Stromal cell of bone marrow (primary cell): ENCODE data around the gene CRYBA4.
A peak's percentile ranks its signal among the peaks of the same experiment; 100 is the strongest.
"Not testable (repeated sequence)": the region's sequence is repeated elsewhere in the genome, so short reads cannot be mapped to it uniquely, and the experiment has no call there.

Source experiments
- DNase-seq: peaks from one replicate; pipeline ENCODE4 v3.0.0-alpha.2; 2012; ENCODE audit warnings: low read depth

The CRYBA4 gene

DNA sequence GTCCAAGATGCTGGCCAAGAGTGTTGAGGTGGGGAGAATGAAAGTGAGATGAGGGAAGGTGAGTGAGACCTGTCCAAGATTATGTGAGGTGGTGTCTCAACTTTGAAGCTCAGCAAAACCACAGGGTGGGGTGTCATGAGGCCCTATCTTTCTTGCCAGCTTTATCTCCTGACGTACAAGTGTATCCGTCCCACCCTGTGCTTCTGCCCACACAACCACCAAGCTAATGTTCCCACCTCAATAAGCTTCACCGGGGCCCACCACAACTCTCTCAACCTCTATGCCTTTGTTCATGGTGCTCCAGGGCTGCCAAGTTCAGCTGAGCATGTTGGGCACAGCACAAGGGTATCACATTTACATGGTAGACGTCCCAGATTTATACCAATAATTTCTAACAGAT lies 24.7 kb upstream of the CRYBA4 start:
- DNase-seq = no peak

DNA sequence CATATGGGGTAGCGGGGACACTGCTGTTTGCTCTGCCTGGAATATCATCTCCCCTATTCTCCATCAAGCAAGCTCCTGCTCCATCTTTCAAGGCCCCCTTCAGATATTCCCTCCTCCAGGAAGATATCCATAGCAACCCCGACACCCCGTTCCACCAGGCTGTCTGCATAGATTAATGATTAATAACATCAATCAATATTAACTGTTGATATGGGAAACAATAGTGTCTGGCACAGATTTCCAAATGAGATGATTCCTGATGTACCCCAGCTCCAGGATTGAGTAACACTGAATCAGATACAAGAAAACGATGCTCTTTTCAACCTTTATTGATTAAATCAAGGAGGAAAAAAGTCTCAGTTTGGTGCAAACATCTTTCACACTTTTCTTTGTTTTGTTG lies 24.3 kb upstream of the CRYBA4 start:
- no peak for DNase-seq

DNA sequence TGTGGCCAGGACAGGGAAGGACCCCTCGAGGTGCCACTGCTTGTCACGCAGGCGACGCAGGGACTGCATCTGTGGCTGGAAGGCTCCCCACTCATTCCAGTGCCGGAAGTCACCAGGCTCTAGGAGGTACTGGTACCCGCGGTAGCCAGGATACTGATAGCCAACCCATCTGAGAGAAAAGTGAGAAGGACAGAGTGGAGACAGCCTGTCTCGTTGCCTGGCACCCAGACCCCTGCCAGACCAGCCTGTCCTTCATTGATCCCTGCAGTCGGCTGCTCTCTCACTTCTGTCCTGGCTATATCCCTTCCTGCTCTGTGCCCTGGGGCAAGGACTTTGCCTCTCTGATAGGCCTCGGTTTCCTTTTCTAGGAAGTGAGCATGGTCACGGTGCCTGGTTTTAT lies 22.3 kb upstream of the CRYBA4 start:
- DNase-seq = no peak

DNA sequence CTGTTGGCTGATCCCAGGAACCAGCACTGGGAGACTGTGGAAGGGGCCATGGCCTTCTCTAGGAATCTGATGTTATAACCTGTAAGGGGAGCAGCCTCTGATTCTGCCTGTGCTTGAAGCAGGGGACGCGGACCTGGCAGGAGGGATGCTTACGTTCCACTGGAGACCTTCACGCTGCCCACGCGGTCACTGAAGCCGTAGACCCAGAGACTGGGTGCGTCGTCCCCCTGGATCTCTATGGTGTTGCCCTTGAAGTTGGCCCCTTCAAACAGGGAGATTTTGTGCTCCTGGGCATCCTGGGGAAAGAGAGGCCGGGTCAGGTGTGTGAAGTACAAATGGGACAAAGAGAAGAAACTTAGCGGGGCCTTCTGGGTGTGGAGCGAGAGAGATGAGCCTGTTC lies 20.0 kb upstream of the CRYBA4 start:
- no peak for DNase-seq

DNA sequence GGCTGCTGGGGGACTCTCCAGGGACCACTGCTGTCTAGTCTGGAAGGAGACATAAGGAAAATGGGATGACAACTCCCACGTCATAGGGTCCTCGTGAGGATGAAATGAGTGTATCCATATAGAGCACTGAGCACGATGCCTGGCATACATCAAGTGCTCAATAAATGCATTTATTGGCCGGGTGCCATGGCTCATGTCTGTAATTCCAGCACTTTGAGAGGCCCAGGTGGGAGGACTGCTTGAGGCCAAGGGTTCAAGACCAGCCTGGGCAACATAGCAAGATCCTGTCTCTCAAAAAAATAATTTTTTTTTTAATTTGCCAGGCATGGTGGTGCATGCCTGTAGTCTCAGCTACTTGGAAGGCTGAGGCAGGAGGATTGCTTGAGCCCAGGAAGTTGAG lies 19.6 kb upstream of the CRYBA4 start:
- no peak for DNase-seq

DNA sequence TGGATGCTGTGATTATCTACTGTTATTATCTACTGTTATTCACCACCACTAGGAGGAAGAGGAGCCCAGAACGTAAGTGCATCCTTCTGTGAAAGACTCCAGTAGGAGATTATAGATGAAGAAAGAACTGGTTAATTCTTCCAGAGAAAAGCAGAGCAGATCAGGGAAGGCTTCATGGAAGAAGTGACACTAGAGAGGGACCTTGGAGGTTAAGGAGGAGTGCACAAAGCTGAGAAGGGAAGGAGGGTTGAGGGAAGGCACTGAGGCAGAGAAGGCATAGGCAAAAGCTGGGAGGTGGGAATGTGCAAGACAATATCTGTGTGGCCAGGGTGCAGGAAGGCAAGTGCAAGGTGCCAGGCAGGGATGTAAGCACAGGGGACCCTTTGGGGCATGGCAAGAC lies 17.4 kb upstream of the CRYBA4 start:
- DNase-seq = no peak

DNA sequence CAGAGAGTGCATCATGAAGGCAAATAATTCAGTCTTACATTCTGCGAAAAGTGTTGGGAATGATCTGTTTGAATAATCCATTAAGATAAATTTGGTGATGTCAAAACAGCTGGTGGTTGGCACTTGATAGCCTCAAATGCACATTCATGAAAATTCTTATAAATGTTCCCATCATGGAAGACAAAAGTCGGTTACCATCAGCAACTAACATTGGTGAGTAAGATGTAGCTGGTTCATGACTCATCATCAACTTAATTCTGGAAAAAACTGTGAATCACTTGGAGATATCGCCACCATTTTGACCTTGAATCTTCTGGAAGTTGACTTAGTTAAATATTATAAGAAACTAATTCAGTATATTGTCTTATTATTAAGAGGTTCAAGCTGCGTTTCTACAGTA lies 15.2 kb upstream of the CRYBA4 start:
- DNase-seq = peak; percentile 67

DNA sequence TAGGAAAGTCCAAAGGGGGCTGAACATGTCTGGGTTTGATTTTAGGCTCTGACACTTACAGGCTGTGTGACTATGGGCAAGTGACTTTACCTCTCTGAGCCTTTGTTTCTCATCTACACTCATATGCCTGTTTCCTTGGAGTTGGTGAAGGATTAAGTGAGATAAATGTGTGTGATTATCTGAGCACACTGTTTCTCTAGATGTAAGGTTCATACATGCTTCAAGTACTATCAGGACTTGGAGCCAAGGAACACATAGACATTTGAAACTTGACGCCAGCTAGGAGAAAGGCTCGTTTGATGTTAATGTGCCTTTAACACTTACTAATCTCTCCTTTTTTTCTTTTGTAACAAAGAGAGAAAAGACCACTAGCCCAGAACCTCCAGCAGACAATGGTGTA lies 13.6 kb upstream of the CRYBA4 start:
- DNase-seq = no peak

DNA sequence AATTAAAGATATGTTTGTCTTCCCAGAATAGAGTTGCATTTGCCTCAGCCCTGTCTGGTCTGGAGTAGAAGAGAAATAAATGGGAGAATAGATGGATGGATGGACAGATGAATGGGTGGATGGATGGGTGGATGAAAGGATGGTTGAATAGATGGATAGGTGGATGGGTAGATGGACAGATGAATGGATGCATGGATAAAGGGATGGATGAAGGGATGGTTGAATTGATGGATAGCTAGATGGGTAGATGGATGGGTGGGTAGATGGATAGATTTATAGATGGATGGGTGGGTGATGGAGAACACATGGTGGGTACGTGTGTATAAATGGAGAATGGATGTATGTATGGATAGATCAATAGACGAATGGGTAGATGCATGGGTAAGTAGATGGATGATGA lies 12.5 kb upstream of the CRYBA4 start:
- DNase-seq = no peak

DNA sequence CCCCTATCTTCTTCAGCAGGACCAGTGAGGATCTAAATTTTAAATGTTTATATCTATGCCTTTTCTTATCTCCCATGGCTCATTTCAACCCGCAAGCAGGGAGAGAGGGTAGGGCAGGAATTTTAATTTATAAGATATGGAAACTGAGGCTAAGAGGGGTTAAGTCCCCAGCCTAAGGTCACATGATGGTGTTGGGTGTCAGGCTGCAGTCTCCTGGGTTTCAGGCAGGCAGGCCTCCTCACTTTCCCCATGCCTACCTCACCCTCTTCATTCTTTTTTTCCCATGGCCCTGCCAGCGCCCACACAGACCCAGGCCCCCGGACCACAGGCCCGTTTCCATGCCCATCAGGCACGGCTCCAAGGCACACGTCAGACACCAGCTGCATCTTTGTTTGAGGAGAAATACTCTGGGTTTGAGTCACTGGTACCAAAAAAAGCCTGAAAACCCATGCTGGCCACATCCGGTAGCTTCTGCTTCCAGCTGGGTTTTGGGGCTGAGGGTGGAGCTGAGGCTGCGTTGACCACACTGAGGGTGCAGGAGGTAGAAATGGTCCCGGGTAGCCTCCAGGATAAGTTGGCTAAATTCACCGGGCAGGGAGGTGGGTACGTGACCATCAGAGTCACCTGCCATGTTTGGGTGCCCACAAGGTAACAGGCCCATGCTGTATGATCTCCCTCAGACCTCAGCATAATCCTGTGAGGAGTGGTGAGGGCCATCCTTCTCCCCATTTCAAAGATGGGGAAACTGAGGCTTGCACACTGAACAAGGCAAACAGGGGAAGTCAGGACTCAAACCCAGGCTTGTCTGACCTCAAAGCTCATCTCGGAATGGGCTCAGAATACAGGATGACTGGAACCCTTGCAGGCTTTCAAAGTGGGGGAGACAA lies 11.4 kb upstream of the CRYBA4 start:
- DNase-seq = peak; percentile 90

DNA sequence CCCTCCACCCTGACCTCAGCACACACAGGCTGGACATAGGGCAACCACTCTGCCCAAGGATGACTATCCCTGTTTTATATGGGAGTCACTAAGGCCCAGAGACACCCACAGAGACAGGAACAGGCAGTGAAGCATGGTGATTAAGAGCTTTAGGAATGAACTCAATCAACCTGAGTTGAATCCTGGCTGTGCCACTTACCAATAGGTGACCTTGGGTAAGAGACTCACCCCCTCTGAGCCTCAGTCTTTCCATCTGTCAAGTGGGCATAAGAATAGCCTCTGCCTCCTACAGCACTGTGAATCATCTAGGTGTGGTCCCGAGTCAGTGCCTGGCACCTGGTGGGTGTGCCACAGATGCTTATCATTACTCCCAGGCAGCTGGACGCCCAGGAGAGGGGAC lies 10.8 kb upstream of the CRYBA4 start:
- DNase-seq = no peak

DNA sequence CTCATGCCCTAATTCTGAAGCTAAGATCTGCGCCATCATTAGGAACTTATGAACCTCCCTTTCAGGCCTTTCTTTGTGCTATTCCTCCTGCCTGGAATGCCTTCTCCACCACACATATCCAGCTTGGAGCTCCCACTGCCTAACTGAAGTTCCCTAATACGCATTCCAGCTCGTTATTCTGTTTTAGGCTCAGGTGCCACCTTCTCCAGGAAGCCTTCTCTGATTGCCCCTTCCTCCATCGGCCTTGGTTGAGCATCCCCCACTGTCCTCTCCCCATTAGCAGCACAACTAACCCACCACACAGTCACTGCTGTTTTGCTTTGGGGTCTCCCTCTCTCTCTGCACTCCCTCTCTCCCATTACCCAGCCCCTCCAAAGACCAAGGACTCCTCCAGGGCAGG lies 9.1 kb upstream of the CRYBA4 start:
- DNase-seq = no peak

DNA sequence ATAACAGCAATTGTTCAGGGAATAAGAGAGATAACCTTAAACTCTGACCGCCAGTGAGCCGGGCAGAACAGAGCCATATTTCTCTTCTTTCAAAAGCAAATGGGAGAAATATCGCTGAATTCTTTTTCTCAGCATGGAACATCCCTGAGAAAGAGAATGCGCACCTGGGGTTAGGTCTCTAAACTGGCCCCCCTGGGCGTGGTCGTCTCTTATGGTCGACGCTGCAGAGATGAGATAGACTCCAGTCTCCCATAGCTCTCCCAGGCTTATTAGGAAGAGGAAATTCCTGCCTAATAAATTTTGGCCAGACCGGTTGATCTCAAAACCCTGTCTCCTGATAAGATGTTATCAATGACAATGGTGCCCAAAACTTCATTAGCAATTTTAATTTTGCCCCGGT lies 8.0 kb upstream of the CRYBA4 start:
- not testable (repeated sequence) for DNase-seq

DNA sequence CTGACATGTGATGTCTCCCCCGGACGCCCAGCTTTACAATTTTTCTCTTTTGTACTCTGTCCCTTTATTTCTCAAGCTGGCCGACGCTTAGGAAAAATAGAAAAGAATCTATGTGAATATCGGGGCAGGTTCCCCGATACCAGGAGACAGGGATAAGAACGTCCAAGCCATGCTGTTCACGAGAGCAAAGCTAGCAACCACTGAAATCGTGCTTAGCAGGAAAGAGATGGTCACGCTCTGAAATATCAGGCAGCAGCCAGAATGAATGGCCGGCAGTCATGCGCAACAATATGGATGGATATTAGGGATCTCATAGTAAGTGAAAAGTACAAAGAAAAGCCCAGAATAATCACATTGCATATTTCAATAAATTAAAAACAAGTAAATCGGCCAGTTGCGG lies 7.4 kb upstream of the CRYBA4 start:
- DNase-seq = no peak

DNA sequence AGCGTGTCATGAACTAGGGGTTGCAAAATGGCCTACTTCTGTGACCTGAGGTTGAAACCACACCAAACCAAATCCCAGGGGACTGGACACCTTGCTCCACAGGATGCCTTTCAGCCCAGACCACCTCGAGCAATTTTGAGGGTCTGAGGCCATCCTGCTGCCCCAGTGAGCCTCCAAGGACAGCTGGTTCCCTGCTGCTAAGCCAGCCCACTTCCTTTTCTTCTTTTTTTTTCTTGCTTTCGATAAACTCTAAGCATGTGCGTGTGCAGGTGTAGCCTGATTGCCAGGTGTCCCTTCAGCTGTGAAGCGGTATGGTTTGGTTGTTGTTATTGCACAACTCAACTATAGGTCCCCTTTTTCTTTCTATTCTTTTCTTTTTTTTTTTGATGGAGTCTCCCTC lies 6.6 kb upstream of the CRYBA4 start:
- no peak for DNase-seq

DNA sequence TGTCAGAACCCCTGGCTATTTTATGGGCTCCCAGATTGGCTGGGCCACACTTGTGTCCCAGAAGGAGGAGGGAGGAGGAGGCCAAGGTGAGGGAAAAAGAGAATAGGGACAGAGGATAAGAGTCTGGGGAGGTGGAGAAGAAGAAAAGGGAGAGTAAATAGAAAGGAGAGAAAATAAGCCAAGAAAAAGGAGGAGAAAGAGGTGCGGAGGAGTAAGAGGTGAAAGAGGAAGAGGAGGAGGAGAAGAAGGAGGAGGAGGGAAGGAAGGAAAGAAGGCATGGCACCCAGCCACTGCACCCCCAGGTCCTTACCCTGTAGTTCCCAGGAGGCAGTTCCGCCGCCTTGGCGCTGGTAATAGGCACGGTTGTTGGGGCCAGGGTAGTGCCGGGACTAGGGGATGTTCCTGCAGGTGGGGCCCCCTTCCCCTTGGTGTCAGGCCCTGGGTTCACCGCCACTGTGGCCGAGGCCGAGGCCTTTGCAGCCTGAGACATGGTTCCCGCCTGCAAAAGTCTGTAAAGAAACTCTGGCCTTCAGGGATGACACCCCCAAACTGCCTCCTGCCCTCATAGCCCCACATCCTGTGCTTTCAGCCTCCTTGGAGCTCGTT lies 5.8 kb upstream of the CRYBA4 start:
- DNase-seq = no peak

DNA sequence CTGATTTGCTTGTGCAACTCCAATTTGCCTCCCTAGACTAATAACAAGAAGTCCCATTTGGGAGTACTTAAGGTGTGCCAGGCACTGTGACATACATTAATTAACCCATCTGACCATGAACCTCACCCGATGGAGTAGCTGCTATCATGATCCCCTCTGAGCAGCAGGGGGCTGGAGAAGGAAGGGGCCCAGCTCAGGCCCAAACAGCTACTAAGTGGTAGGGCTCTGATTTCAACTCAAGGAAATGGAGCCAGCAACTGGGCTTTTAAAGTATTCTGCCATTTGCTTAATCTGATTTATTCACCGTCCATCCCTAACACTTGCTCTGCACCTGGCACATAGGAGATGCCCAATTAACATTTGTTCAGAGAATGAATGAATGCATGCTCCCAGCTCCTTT lies 5.1 kb upstream of the CRYBA4 start:
- no peak for DNase-seq

DNA sequence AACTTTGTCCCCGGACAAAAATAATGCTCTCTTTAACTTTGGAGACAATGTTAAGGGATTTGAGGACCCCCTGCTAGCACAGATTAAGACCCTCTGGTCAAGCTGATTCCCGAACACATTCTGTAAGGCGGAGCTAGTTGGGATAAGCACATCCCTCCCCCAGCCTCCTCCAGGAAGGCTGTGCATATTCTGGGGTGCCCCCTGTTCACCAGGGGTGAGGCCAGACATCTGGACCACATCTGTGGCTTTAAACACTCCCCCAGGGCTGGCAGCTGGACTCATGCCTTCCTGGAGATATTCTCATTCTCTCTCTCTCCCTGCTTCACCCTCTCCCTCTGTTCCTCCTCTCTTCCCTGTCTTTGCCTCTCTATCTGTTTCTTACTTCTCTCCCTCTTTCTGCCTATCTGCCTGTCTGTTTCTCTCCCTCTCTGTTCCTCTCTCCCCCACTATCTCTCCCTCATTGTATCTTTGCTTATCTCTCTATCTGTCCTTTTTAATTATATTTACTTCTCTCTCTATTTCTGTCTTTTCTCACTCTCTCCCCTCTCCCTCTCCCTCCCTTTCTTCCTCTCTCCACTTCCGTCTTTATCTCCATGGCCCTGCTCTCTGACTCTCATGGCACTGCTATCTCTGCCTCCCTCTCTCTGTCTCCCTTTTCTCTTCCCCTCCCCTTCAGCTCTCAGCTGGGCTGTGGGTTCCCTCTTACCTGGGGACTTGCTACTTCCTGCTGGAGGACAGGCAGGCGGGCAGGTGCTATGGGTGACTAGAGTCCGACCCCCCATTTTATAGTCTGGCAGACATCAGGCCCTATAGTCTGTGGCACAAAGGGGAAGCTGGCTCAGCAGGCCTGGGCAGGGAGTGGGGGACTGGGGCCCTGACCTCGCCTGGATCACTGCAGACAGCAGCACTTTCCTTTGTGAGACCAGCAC lies 4.2 kb upstream of the CRYBA4 start, which contains the start of gene CRYBB1:
CRYBB1 (minus strand) TSS at position 757 of the 929 bp plus-strand sequence. CDS start 1,708 bp downstream, outside the sequence.
- DNase-seq = no peak

DNA sequence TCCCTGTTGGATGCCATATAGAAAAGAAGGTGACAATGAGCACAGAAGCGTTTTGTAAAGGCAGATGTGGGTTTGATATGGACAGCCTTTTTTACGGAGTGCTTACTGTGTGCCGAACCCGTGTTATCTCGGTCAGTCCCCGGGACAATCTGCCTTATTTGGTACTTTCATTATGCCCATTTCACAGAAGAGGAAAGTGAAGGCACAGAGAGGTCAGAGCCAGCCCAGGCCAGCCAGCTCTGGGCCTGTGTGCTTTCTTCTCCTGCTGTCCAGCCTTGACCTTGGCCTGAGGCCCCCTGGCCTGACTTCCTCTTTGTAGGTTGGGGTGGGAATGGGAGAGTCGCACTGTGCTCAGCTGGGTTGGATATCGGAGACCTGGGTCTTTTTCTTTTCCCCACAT lies 3.3 kb upstream of the CRYBA4 start:
- no peak for DNase-seq

DNA sequence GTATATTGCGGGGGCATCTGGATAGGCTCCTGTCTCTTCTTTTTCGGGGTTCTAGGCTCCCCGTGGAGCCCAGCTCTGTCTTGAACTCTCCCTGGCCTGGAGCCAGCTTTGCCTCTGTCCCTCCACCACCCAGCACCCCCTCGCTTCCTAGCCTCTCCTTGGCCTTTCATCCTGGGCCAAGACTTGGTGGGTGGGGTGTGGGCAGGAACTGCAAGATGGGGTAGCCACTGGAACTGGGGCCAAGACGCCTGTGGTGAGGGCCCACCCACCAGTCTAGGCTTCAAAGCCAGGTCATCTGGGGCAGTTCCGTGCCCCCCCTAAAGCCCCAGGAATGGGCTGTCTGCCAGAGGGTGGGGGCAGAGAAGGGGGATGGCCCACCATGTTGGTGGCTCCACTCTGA lies 2.3 kb upstream of the CRYBA4 start:
- no peak for DNase-seq

DNA sequence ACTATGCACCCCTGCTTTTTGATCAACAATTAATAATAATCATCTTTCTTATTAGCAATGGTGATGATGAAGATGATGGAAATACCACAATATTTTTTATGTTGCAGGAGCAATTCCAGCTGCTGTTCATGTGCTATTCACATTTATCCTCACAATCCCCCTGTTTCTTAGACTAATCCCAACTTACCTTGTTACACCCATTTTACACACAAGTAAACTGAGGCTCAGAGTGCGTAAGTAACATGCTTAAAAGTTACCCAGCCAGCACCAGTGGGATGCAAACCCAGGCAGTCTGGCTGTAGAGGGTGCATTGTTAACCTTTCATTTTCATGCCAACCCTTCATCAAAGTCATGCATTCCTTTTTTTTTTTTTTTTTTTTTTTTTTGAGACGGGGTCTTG lies 1.6 kb upstream of the CRYBA4 start:
- DNase-seq = no peak

DNA sequence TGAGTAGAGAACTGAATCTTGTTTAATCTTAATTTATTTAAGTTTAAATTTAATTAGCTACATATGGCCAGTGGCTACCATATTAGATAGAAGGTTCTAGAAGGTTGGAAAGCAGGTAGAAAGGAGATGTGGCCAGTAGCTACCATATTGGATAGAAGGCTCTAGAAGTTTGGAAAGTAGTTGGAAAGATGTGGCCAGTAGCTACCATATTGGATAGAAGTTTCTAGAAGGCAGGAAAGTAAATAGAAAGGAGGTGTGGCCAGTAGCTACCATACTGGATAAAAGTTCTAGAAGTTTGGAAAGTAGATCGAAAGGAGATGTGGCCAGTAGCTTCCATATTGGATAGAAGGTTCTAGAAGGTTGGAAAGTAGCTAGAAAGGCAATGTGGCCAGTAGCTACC lies 2.2 kb downstream of the CRYBA4 start:
- no peak for DNase-seq

DNA sequence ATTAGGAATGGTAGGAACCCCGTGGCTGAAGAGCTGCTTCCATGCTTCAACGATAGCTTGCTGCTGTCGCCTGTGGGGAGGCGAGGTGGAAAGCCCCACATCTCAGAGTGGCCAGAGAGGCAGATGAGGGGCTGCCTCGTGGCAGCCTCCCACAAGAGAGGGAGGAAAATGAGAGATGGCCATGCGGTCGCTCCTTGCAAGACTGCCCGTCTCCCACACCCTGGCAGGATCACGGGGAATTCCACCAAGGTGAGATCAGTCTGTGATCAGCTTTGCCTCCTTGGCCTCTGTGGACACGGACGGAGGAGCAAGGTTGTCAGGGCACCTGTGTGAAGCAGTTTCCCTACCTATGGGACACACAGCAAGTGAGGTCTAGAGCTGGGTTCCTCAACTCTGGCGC lies 3.0 kb downstream of the CRYBA4 start:
- DNase-seq = no peak
